ENCODE data around the gene NTSR2.

Gene NTSR2

DNA sequence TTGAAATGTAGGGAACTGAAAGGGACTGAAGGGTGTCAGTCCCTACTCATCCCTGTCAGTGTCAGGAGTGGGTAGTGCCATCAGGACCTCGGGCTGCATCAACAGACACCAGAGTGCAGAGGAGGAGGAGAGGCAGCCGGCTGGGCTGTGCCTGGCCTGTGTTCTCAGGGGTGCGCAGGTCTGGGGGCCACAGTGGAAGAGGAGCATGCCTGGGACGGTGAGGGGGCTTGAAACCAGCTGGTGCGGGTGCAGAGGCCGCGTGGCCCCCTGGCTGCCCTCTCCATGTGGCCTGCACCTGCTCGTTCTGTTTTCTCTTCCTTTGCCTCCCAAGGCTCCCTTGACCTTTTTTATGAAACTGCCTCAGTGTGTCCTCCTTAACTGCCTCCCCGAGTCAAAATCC, 41.3 kb downstream of the NTSR2 start:
- DNase-seq (ENCODE audit: low spot score): no peak

DNA sequence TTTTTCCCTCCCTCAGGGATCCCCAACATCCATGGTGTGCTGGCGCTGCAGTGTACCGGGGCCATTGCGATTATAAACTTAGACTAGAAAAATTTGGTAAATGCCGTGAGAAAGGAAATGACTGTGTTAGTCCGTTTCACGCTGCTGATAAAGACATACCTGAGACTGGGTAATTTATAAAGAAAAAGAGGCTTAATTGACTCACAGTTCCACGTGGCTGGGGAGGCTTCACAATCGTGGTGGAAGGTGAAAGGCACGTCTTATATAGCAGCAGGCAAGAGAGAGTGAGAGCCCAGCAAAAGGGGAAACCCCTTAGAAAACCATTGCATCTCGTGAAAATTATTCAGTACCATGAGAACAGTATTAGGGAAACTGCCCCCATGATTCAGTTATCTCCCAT, 44.3 kb downstream of the NTSR2 start:
- DNase-seq (ENCODE audit: low spot score): no peak

DNA sequence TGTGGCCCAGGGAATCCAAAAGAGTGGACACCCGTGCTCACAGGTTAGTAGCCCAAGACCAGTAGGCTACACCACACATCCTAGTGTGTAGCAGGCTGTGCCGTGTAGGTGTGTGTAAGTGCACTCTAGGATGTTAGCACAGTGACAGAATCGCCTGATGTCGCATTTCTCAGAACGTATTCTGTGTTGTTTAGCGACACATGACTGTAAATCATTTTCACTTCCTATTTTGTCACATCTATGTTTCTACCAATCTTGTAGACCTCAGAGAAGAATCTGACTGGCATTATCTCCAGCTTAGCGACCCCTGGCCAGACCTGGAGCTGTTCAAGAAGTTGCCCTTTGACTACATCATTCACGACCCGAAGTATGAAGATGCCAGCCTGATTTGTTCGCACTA, 45.1 kb downstream of the NTSR2 start:
- no peak for DNase-seq (ENCODE audit: low spot score)

- no peak for DNase-seq (ENCODE audit: low spot score)
Observed at GRCh38 chr2:11622611-11623010, 47.4 kb downstream of the NTSR2 start.

- DNase-seq (ENCODE audit: low spot score): no peak
Observed at GRCh38 chr2:11621410-11621809, 48.6 kb downstream of the NTSR2 start.

- DNase-seq (ENCODE audit: low spot score): no peak
Observed at GRCh38 chr2:11618708-11619062, 51.3 kb downstream of the NTSR2 start.

DNA sequence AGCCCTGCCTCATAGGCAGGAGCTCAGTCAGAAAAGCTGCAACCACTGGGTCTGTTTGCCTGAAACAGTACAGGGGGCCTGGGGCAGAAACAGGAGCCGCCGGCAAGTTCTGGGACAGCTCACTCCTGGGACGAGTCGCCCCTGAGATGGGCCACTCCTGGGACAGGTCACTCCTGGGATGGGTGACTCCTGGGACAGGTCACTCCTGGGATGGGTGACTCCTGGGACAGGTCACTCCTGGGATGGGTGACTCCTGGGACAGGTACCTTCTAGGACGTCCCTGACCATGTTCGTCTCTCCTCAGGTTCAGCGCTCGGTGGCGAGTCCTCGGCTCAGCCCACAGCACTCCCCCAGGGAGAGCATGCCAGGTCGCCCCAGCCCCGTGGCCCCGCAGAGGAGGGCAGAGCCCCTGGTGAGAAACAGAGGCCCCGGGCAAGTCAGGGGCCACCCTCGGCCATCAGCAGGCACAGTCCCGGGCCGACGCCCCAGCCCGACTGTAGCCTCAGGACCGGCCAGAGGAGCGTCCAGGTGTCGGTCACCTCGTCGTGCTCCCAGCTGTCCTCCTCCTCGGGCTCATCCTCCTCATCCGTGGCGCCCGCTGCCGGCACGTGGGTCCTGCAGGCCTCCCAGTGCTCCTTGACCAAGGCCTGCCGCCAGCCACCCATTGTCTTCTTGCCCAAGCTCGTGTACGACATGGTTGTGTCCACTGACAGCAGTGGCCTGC, 51.8 kb downstream of the NTSR2 start:
- DNase-seq (ENCODE audit: low spot score): no peak

GRCh38 chr2:11617527-11617926, 52.5 kb downstream of the NTSR2 start:
- no peak for DNase-seq (ENCODE audit: low spot score)

DNA sequence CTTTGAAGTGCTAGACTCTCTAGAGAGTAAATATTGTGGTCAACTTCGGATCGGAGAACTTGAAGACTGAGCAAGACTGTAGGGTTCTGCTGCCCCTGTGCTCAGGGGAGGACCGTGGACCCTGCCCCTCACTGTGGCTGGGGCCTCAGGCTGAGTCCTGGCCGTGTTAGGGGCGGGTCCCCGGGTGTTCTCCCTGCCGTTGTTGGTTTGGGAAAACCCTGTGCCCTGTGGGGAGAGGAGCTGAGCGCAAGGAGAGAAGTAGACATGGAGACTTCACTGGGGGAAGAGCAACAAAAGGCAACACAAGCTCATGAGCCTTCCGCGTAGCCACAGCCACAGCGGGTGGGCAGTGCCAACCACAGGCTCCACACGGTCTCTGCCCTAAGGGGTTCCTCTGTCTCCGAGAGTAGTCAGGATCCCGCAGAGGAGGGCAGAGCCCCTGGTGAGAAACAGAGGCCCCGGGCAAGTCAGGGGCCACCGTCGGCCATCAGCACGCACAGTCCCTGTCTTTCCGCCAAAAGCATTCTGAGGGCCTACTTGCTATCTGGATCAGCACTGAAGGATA, 53.1 kb downstream of the NTSR2 start:
- DNase-seq (ENCODE audit: low spot score): no peak

- no peak for DNase-seq (ENCODE audit: low spot score)
Observed at GRCh38 chr2:11616097-11616687, 53.8 kb downstream of the NTSR2 start.

DNA sequence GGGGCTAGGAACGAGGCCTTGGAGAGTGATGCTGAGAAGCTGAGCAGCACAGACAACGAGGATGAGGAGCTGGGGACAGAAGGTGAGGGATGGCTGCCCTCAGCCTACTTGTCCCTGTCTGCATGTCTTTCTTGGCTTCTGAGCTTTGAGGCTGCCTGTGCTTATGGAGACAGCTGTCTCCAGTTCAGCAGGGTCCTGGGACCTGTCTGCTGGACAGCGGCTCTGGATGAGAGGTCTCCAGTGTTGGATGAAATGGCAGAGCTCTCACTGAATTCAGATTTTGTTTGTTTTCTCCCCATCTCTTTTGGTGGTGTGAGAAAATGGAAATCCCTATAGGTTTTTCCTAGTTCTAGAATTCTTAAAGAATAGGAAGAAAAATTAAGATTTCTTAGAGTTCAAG, 54.8 kb downstream of the NTSR2 start:
- DNase-seq (ENCODE audit: low spot score): no peak

- DNase-seq (ENCODE audit: low spot score): no peak
Observed at GRCh38 chr2:11613297-11613696, 56.7 kb downstream of the NTSR2 start.

- no peak for DNase-seq (ENCODE audit: low spot score)
Observed at GRCh38 chr2:11612553-11613215, 57.3 kb downstream of the NTSR2 start.

DNA sequence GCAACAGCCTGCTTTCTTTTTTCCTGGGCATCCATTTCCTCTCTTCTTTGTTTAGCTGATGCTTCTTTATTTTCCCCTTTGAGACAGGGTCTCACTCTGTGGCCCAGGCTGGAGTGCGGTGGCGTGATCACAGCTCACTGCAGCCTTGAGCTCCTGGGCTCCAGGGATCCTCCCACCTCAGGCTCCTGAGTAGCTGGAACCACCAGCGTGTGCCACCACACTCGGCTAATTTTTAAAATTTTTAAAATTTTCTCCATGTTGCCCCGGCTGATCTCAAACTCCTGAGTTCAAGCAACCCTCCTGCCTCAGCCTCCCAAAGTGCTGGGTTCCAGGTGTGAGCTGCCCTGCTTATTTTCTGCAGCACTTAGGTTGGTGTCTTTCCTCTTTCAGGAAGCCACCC, 58.7 kb downstream of the NTSR2 start:
- no peak for DNase-seq (ENCODE audit: low spot score)

- DNase-seq (ENCODE audit: low spot score): no peak
Observed at GRCh38 chr2:11610624-11611242, 59.3 kb downstream of the NTSR2 start.

Data from NAMALWA (cell line).